Naive thymus-derived CD4-positive, alpha-beta T cell (primary cell): ENCODE results near the gene SENP1. TPM values are rescaled to one million over a fixed set of nuclear protein-coding genes. Genes with fewer than 3 reads are reported as not detected.

Experiments
- ATAC-seq: fragments of 150-1000 bp; cut with Tn5 transposase; 2 replicates; pipeline ENCODE4 v1.10.0; 2021; ENCODE audit warnings: mild to moderate bottlenecking, moderate library complexity
- CTCF ChIA-PET: fragments of 350-600 bp; sonication (Branson Sonifier 250); formaldehyde crosslinking; loops from one replicate; lab custom pipeline; 2021; ENCODE audit warnings: antibody characterized with exemption; lab: Charles Lee
- POLR2A ChIA-PET: fragments of 350-600 bp; sonication (Branson Sonifier 250); formaldehyde crosslinking; loops from one replicate; lab custom pipeline; 2021; ENCODE audit warnings: antibody characterized with exemption, inconsistent platforms; lab: Charles Lee
- DNase-seq, 9 donors: peaks; one replicate each; pipeline versions ENCODE4 v3.0.0 to v3.0.0-alpha.2; 2020 to 2022; ENCODE audit warnings: mixed read lengths in 1 of 9
- H3K27ac ChIP-seq: one replicate; pipeline ENCODE4 v1.7.0; 2013; ENCODE audit warnings: mild to moderate bottlenecking, low read depth, low read length, moderate library complexity
- H3K27me3 ChIP-seq, 2 donors: one replicate each; pipeline ENCODE4 v1.7.0; 2013; ENCODE audit warnings: low read length in 2 of 2, mild to moderate bottlenecking in 2 of 2, moderate library complexity in 2 of 2; ENCODE audit not compliant: control insufficient read depth in 2 of 2, insufficient read depth in 2 of 2
- H3K36me3 ChIP-seq, 3 experiments: 1 replicate in 2 of 3; 2 replicates in 1 of 3; pipeline ENCODE4 v1.7.0; 2013; ENCODE audit warnings: low read length in 3 of 3, mild to moderate bottlenecking in 3 of 3, moderate library complexity in 1 of 3; ENCODE audit not compliant: insufficient read depth in 3 of 3, control insufficient read depth in 2 of 3
- H3K4me1 ChIP-seq, 2 donors: one replicate each; pipeline ENCODE4 v1.7.0; 2013; ENCODE audit warnings: low read length in 2 of 2, mild to moderate bottlenecking in 2 of 2, moderate library complexity in 1 of 2; ENCODE audit not compliant: control insufficient read depth in 2 of 2, insufficient read depth in 2 of 2
- H3K4me3 ChIP-seq: 2 replicates; pipeline ENCODE4 v1.7.0; 2013; ENCODE audit warnings: mild to moderate bottlenecking, low read length
- H3K9me3 ChIP-seq, 3 experiments: 1 replicate in 2 of 3; 2 replicates in 1 of 3; pipeline ENCODE4 v1.7.0; 2013; ENCODE audit warnings: low read length in 3 of 3; ENCODE audit not compliant: control insufficient read depth in 2 of 3
- H3K27ac Mint-ChIP-seq, 9 donors: one replicate each; pipeline ENCODE4 v1.8.0; 2020 to 2022; ENCODE audit warnings: mixed read lengths in 9 of 9, mild to moderate bottlenecking in 8 of 9, moderate library complexity in 5 of 9, inconsistent platforms in 2 of 9
- H3K27me3 Mint-ChIP-seq, 5 donors: one replicate each; pipeline ENCODE4 v1.8.0; 2021 to 2022; ENCODE audit warnings: mixed read lengths in 5 of 5, mild to moderate bottlenecking in 1 of 5
- H3K36me3 Mint-ChIP-seq, 5 donors: one replicate each; pipeline ENCODE4 v1.8.0; 2020 to 2022; ENCODE audit warnings: mixed read lengths in 5 of 5, mild to moderate bottlenecking in 3 of 5, inconsistent platforms in 1 of 5
- H3K4me1 Mint-ChIP-seq, 7 donors: one replicate each; pipeline ENCODE4 v1.8.0; 2020 to 2022; ENCODE audit warnings: mixed read lengths in 7 of 7, mild to moderate bottlenecking in 3 of 7, inconsistent platforms in 1 of 7
- H3K4me3 Mint-ChIP-seq, 10 donors: one replicate each; pipeline ENCODE4 v1.8.0; 2020 to 2022; ENCODE audit warnings: mild to moderate bottlenecking in 10 of 10, mixed read lengths in 10 of 10, moderate library complexity in 6 of 10, inconsistent platforms in 2 of 10
- H3K9me3 Mint-ChIP-seq, 11 donors: one replicate each; pipeline ENCODE4 v1.8.0; 2020 to 2022; ENCODE audit warnings: mixed read lengths in 11 of 11, mild to moderate bottlenecking in 4 of 11, inconsistent platforms in 1 of 11, moderate library complexity in 1 of 11
- intact Hi-C, 2 donors: fragments of 100-400 bp; cut with micrococcal nuclease; formaldehyde crosslinking; loops; one replicate each; pipeline ENCODE4 v1.15.1; 2023
- polyA plus RNA-seq, 2 donors: library from polyadenylated mRNA; unstranded; fragments of 300-500 nt; fragmentation: Illumina TruSeq; gene quantifications; one replicate each; pipeline ENCODE4 v1.2.3, GENCODE V29; 2021
- total RNA-seq, 6 experiments: library from RNA in 5 of 6; stranded (reverse) in 5 of 6; gene quantifications; 1 replicate in 5 of 6; 2 replicates in 1 of 6; pipeline ENCODE4 v1.2.3 and lab custom pipeline; 2021 to 2026

SENP1 gene
- total and polyA plus RNA-seq, 7 experiments from 2014 or later = 12.0 to 41.9 (median 23.2) TPM

DNA sequence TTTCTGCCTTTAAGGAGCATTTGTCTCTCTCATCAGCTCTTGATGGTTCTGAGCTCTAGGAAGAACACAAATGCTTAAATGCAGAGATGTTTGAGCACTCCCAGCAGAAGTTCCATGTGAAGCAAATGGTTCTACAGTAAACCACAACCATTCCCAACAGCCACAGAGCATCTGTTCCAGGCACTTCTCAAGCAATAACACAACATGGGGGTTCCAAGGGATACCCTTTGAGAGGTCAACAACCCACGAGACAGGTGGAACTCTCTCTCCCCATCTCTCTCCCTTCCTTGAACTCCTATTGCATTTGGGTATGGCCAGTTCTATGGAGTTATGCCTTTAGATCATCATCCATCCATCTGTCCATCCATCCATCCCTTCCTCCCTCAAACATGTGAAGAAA is 96.4 kb downstream of the SENP1 start:
- Histone ChIP-seq H3K4me1 (peaks cover 5 to 10% of the 10 kb centered on the region in 2 donors), H3K27me3 (peaks cover 13% of the 10 kb centered on the region in 2 donors), H3K36me3 (no peaks in the 10 kb centered on the region), H3K4me3 (no peak overlapping the region), H3K27ac (no peak overlapping the region), H3K9me3 (no peaks in the 10 kb centered on the region)
- H3K27me3 Mint-ChIP-seq = peaks cover 56 to 86% (median 70%) of the 10 kb centered on the region in 5 donors
- ATAC-seq (no peak), DNase-seq (no peak)
- ChIA-PET POLR2A (interaction anchor here (1.2 kb wide), 1 partner anchor 11 kb away, joined by 3 read pairs; no protein-coding TSS in a partner anchor), CTCF (no interaction called here)
- no peaks in the 10 kb centered on the region for H3K36me3 Mint-ChIP-seq
- intact Hi-C loops = loop anchor here in 1 of 2 donors (10.0 kb wide), 1 partner anchor 605 kb away; no protein-coding TSS in a partner anchor
- no peak overlapping the region for H3K4me3 Mint-ChIP-seq
- H3K9me3 Mint-ChIP-seq = peaks cover 0 to 1% (median 0%) of the 10 kb centered on the region in 11 donors
- H3K4me1 Mint-ChIP-seq = peaks cover 0 to 11% (median 9%) of the 10 kb centered on the region in 7 donors
- H3K27ac Mint-ChIP-seq = no peak overlapping the region

DNA sequence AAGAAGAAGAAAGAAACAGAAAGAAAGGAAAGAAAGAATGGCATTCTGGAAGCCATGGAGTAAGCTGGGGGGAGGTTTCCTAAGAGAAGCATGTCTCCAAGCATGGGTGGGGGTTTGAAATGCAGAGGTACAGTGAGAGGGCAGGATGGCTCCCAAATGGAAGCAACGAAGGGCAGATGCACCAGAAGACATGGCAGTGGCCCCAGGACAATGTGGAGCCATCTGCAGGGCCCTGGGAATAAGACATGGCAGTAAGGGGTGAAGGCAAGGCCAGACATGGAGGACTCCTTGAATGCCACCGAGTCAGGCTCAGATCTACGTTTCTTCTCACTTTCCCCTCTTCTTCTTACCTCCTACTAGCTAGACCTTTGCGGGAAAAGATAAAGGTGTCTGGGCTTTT is 96.9 kb downstream of the SENP1 start:
- Mint-ChIP-seq H3K4me1 (peaks cover under 1 to 11% (median 9%) of the 10 kb centered on the region in 7 donors), H3K4me3 (no peak overlapping the region), H3K9me3 (peaks cover 0 to 1% (median 0%) of the 10 kb centered on the region in 11 donors), H3K27ac (no peak overlapping the region), H3K27me3 (peaks cover 56 to 84% (median 67%) of the 10 kb centered on the region in 5 donors), H3K36me3 (no peaks in the 10 kb centered on the region)
- no peak overlapping the region for H3K27ac ChIP-seq
- peaks cover 7 to 15% of the 10 kb centered on the region in 2 donors for H3K4me1 ChIP-seq
- no peaks in the 10 kb centered on the region for H3K9me3 ChIP-seq
- ATAC-seq (no peak), DNase-seq (no peak)
- H3K36me3 ChIP-seq = no peaks in the 10 kb centered on the region
- ChIA-PET CTCF (no interaction called here), POLR2A (interaction anchor here (1.2 kb wide), 1 partner anchor 10 kb away, joined by 3 read pairs; no protein-coding TSS in a partner anchor)
- peaks cover 13 to 17% of the 10 kb centered on the region in 2 donors for H3K27me3 ChIP-seq
- intact Hi-C loops = loop anchor here in 1 of 2 donors (10.0 kb wide), 1 partner anchor 606 kb away; no protein-coding TSS in a partner anchor
- no peak overlapping the region for H3K4me3 ChIP-seq

DNA sequence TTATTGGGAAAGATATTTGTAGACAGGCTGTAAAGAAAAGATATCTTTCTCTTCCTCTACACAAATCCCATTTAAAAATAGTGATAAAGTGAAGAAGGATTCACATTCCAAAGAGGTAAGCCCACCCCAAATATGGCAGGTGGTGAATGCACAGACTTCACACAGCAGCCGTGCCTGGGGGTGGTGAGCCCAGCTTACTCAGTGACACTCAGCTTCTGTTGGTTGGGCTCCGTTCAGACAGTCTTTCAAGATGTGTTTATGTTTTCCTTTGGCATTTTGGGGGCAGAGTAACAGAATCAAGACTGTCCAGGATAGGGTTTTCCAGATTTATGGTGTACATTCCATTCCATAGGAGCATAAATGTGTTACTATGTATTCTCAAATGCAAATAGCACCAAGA is 97.5 kb downstream of the SENP1 start:
- no peak for ATAC-seq
- intact Hi-C loops = loop anchor here in 1 of 2 donors (10.0 kb wide), 1 partner anchor 606 kb away; no protein-coding TSS in a partner anchor

DNA sequence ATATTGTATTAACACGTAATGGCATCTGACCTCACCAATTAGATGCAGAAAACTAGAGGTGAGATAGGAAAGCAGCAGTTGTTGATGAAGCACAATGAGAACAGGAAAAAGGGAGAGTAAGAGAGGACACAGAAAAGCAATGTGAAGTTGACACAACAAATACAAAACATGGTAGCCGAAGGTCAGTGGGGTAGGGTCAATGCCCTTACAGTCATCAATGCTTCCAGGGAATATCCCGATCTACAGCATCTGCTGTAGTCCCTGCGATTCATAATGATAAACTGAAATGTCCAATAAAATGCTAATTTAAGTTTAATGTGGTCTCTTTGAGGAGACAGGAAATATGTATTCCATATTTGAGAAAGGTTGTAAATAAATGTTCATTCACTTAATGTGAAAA is 98.7 kb downstream of the SENP1 start:
- no peak overlapping the region for H3K27ac ChIP-seq
- DNase-seq (no peak), ATAC-seq (no peak)
- intact Hi-C loops = loop anchor here in 1 of 2 donors (10.0 kb wide), 1 partner anchor 608 kb away; no protein-coding TSS in a partner anchor
- peaks cover 25 to 33% of the 10 kb centered on the region in 2 donors for H3K27me3 ChIP-seq
- H3K27ac Mint-ChIP-seq = no peak overlapping the region
- H3K4me3 Mint-ChIP-seq = no peak overlapping the region
- peaks cover 25 to 32% of the 10 kb centered on the region in 2 donors for H3K4me1 ChIP-seq
- H3K4me3 ChIP-seq = no peak overlapping the region
- peaks cover 69 to 87% (median 77%) of the 10 kb centered on the region in 5 donors for H3K27me3 Mint-ChIP-seq
- no peaks in the 10 kb centered on the region for H3K36me3 Mint-ChIP-seq
- H3K36me3 ChIP-seq = no peaks in the 10 kb centered on the region
- ChIA-PET POLR2A (no interaction called here), CTCF (no interaction called here)
- H3K4me1 Mint-ChIP-seq = peaks cover 14 to 29% (median 26%) of the 10 kb centered on the region in 7 donors
- no peaks in the 10 kb centered on the region for H3K9me3 ChIP-seq
- H3K9me3 Mint-ChIP-seq = peaks cover 0 to 1% (median 0%) of the 10 kb centered on the region in 11 donors

More for the DNA sequence above, 97.5 kb downstream of the SENP1 start:
- Mint-ChIP-seq H3K36me3 (no peaks in the 10 kb centered on the region), H3K27me3 (peaks cover 62 to 85% (median 73%) of the 10 kb centered on the region in 5 donors), H3K4me3 (no peak overlapping the region), H3K4me1 (peaks cover 6 to 17% (median 14%) of the 10 kb centered on the region in 7 donors), H3K27ac (no peak overlapping the region), H3K9me3 (peaks cover 0 to 1% (median 0%) of the 10 kb centered on the region in 11 donors)
- H3K4me3 ChIP-seq = no peak overlapping the region
- ChIA-PET CTCF (no interaction called here), POLR2A (interaction anchor here (1.2 kb wide), 1 partner anchor 10 kb away, joined by 3 read pairs; no protein-coding TSS in a partner anchor)
- peaks cover 15 to 23% of the 10 kb centered on the region in 2 donors for H3K27me3 ChIP-seq
- DNase-seq = no peak
- no peak overlapping the region for H3K27ac ChIP-seq
- no peaks in the 10 kb centered on the region for H3K9me3 ChIP-seq
- peaks cover 13 to 21% of the 10 kb centered on the region in 2 donors for H3K4me1 ChIP-seq
- H3K36me3 ChIP-seq = no peaks in the 10 kb centered on the region

DNA sequence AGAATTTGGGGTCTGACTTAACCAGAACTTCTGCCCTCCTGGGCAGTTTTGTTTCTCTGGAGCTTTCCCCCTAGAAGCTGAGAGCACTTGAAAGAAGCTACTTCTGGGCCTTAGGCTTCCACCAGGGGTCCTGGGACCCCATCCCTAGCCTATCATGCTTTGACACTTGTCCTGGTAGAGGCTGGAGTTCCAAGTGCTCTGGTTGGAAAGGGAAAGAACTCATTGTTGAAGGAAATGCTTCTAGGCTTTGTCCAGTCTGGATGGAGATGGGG is 100.2 kb downstream of the SENP1 start:
- Histone ChIP-seq H3K27me3 (peaks cover 25 to 39% of the 10 kb centered on the region in 2 donors), H3K9me3 (no peaks in the 10 kb centered on the region), H3K4me1 (peaks cover 34 to 45% of the 10 kb centered on the region in 2 donors), H3K36me3 (no peaks in the 10 kb centered on the region), H3K4me3 (no peak overlapping the region), H3K27ac (no peak overlapping the region)
- DNase-seq = no peak
- Mint-ChIP-seq H3K27ac (no peak overlapping the region), H3K27me3 (peaks cover 78 to 90% (median 83%) of the 10 kb centered on the region in 5 donors), H3K4me1 (peaks cover 21 to 43% (median 39%) of the 10 kb centered on the region in 7 donors), H3K4me3 (peak overlapping the region in 9 of 10 donors; percentile 50 to 84 (median 78)), H3K9me3 (peaks cover 0 to 1% (median 0%) of the 10 kb centered on the region in 11 donors), H3K36me3 (no peaks in the 10 kb centered on the region)
- intact Hi-C loops = loop anchor here in 1 of 2 donors (10.0 kb wide), 1 partner anchor 609 kb away; no protein-coding TSS in a partner anchor
- CTCF ChIA-PET = no interaction called here
- POLR2A ChIA-PET = interaction anchor here (0.5 kb wide), 1 partner anchor 11 kb away, joined by 3 read pairs; no protein-coding TSS in a partner anchor
- ATAC-seq = no peak

DNA sequence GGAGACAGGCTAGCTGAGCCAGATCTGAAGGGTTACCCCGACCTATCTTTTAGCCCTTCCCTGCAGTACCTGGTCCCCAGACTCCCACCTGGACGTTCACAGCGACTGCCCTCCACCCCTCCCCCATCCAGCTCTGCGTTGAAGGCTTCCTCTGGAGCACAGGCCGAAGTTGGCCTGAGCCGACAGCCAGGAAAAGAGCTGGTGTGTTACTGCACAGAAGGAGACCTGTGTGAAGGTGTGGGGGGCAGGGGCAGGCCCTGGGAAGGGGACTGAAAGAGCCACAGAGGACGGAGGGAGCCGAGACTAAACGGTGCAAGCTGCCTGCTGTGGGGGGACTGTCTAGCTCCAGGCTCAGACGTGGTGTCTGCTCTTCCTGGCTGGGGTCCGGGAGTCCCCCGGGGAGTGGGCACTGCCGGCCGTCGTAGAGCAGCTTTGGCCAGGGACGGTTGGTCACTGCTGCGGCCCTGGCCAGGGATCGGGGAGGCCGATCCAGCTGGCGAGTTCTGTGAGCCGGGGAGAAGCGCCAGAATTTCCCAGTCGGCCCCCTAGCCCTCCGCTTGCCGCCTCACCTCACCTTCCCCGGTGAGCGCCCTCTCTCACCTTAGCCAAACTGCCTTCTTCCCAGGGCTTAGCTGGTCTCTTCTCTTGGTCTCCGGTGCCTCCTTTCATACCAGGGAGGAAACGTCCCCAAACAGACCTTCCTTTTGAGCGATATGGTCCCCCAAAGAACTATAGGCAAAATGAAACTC is 100.7 kb downstream of the SENP1 start:
- DNase-seq = no peak
- ChIA-PET CTCF (no interaction called here), POLR2A (interaction anchor here (1.7 kb wide), 1 partner anchor 12 kb away, joined by 5 read pairs; no protein-coding TSS in a partner anchor)
- no peak for ATAC-seq
- Histone ChIP-seq H3K36me3 (no peaks in the 10 kb centered on the region), H3K27ac (no peak overlapping the region), H3K27me3 (peaks cover 25 to 39% of the 10 kb centered on the region in 2 donors), H3K9me3 (no peaks in the 10 kb centered on the region), H3K4me1 (peaks cover 34 to 45% of the 10 kb centered on the region in 2 donors), H3K4me3 (peak overlapping the region; percentile 58)
- Mint-ChIP-seq H3K36me3 (no peaks in the 10 kb centered on the region), H3K4me1 (peaks cover 21 to 43% (median 39%) of the 10 kb centered on the region in 7 donors), H3K27ac (no peak overlapping the region), H3K4me3 (peak overlapping the region; percentile 48 to 84 (median 78)), H3K9me3 (peaks cover 0 to 1% (median 0%) of the 10 kb centered on the region in 11 donors), H3K27me3 (peaks cover 82 to 95% (median 87%) of the 10 kb centered on the region in 5 donors)
- intact Hi-C loops = loop anchor here in 1 of 2 donors (10.0 kb wide), 1 partner anchor 610 kb away; no protein-coding TSS in a partner anchor
